ENCODE results near the gene ILDR2. TPM values are rescaled to one million over a fixed set of nuclear protein-coding genes. Genes with fewer than 3 reads are reported as not detected.

ILDR2 gene
- total RNA-seq, 2 donors from 2014 or later: 10.2 to 14.6 TPM

GRCh38 chr1:166944186-166944967 is 31.0 kb downstream of the ILDR2 start:
- DNase-seq (ENCODE audit: low spot score in 2 of 2): no peak
- peak; percentile 45 to 67 for ATAC-seq
- H3K27ac Mint-ChIP-seq: no peak overlapping the region
- no peaks in the 10 kb centered on the region for H3K36me3 Mint-ChIP-seq
- no peaks in the 10 kb centered on the region for H3K9me3 Mint-ChIP-seq

DNA sequence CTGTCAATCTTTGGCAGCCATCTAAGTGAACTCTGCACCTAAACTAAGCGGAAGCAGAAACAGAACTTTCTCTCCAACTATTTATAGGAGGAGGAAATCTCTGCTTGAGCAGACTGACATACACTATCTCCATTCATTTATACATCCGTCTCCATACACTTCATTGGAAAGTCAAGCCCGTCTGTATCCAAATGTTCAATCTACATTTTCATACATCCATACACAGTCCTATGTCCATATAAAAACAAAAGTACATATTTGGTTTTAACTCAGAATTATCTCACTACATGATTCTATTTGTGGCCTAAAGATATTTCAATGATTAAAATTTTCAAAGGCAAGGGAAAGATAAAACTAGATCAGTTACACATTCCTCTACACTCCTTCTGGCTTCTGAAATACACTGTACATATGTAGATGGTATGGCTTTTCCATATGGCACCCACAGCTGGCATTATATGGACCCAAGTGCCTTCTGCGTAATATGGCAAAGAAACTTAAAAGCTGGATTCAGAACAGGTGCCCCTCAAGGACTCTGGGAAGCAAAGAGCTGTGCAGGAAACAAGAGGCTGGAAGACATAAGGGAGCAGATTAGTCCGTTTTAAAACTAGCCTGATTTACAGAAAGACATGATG is 35.5 kb downstream of the ILDR2 start:
- no peak for DNase-seq (ENCODE audit: low spot score in 2 of 2)
- no peak overlapping the region for H3K27ac Mint-ChIP-seq
- no peaks in the 10 kb centered on the region for H3K9me3 Mint-ChIP-seq
- no peak for ATAC-seq
- H3K36me3 Mint-ChIP-seq: no peaks in the 10 kb centered on the region

DNA sequence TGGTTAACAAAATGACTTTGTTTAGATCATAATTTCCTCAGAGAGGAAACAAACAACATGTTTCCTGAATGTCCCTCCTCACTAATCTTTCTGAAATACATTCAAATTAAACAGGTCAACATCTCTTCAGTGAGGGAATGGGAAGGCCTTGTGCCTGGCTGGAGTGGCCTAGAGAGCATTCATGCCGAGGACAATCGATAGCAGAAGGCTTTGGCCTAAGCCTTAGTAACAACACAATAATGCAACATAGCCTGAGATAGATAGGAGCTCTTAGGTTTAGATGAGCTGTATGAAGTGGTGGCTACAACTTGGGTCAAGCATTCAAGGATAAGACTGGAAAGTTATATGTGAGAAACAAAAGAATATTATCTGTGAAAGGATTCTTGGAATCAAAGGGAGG is 37.4 kb downstream of the ILDR2 start:
- H3K27ac Mint-ChIP-seq: no peak overlapping the region
- no peaks in the 10 kb centered on the region for H3K36me3 Mint-ChIP-seq
- ATAC-seq (no peak), DNase-seq (ENCODE audit: low spot score in 2 of 2) (no peak)
- no peaks in the 10 kb centered on the region for H3K9me3 Mint-ChIP-seq

DNA sequence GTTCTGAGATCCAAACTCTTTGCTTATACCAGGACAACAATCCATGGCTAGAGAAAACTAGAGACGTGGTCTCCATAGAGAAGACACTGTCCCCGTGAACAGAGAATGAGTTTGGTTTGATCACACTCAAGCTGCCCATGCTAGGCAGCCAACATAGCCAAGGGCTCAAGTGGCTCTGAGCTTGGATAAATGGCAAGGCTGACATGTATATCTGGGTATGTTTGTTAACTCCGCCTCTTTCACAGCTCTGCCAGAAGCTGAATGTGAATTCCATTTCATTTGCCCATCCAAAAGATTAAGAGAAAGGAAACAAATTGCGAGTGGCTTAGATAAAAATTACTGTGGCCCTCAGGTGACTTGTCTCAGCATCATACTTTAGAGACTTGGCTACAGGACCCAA is 38.0 kb downstream of the ILDR2 start:
- H3K36me3 Mint-ChIP-seq: no peaks in the 10 kb centered on the region
- H3K9me3 Mint-ChIP-seq: no peaks in the 10 kb centered on the region
- no peak for DNase-seq (ENCODE audit: low spot score in 2 of 2)
- peak overlapping the region in 1 of 2 donors; percentile 61 for H3K27ac Mint-ChIP-seq
- ATAC-seq: no peak

DNA sequence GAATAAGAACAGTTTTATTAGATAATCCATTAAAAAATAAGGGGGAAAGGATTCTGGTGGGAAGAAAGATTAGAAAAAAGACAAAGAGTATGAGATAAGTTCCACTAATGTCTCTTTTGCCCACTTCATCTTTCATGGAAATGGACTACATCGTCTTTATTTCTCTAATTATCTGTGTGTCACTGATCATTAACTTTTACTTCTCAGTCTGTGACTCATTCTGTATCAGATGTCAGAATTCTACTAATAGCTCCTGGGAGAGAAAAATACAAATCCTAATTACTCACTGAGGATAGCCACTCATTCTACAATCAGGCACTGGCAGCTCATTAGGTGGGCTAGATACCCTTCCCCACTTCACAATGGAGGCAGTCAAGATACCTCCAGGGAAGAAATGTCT is 41.7 kb downstream of the ILDR2 start:
- ATAC-seq (no peak), DNase-seq (ENCODE audit: low spot score in 2 of 2) (no peak)
- Mint-ChIP-seq H3K36me3 (no peaks in the 10 kb centered on the region), H3K27ac (no peak overlapping the region), H3K9me3 (no peaks in the 10 kb centered on the region)

- H3K36me3 Mint-ChIP-seq: no peaks in the 10 kb centered on the region
- H3K27ac Mint-ChIP-seq: no peak overlapping the region
- no peak for DNase-seq (ENCODE audit: low spot score in 2 of 2)
- no peaks in the 10 kb centered on the region for H3K9me3 Mint-ChIP-seq
- ATAC-seq: no peak
Measured at GRCh38 chr1:166933140-166933539, 42.2 kb downstream of the ILDR2 start.

GRCh38 chr1:166929911-166930310 is 45.4 kb downstream of the ILDR2 start:
- Mint-ChIP-seq H3K27ac (no peak overlapping the region), H3K36me3 (no peaks in the 10 kb centered on the region), H3K9me3 (no peaks in the 10 kb centered on the region)
- no peak for DNase-seq (ENCODE audit: low spot score in 2 of 2)
- no peak for ATAC-seq

- ATAC-seq (no peak), DNase-seq (ENCODE audit: low spot score in 2 of 2) (no peak)
- no peaks in the 10 kb centered on the region for H3K9me3 Mint-ChIP-seq
- no peak overlapping the region for H3K27ac Mint-ChIP-seq
- H3K36me3 Mint-ChIP-seq: peaks cover 0 to 1% of the 10 kb centered on the region in 2 donors
Measured at GRCh38 chr1:166927701-166928100, 47.6 kb downstream of the ILDR2 start.

DNA sequence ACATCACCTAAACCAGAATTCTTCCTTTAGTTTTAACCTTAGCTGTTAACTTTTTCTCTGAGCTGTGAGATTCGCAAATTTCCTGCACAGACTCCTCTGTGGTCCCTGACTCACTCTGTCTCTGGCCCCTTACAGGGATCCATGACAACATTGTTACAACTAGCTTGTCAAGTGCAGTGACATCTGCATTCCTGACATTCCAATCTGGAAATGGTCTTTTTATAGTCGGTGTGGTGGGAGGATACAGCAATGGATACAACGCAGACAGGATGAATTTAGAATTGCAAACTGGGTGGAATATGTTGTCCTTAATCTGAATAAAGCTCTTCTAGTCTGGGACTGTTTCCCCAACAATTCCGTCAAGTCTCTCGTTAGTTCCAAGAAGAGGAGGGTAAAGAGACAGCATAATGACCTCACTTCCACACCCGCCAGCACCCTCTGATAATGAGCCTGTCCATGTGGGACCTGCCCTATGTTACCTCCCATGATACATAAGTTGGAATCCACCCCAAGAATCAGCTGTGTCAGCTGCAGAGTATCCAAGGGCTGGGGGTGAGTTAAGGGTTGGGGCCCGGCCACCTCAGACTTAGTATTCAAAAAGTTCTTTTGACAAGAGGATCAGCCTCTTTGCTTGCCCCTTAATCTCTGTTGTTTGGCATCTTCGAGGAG is 49.4 kb downstream of the ILDR2 start:
- H3K9me3 Mint-ChIP-seq: no peaks in the 10 kb centered on the region
- H3K27ac Mint-ChIP-seq: no peak overlapping the region
- peaks cover 0 to 11% of the 10 kb centered on the region in 2 donors for H3K36me3 Mint-ChIP-seq
- DNase-seq (ENCODE audit: low spot score in 2 of 2) (no peak), ATAC-seq (no peak)

- peaks cover 0 to 11% of the 10 kb centered on the region in 2 donors for H3K36me3 Mint-ChIP-seq
- ATAC-seq: no peak
- DNase-seq (ENCODE audit: low spot score in 2 of 2): no peak
- H3K9me3 Mint-ChIP-seq: no peaks in the 10 kb centered on the region
- no peak overlapping the region for H3K27ac Mint-ChIP-seq
Measured at GRCh38 chr1:166924823-166925541, 50.4 kb downstream of the ILDR2 start.

DNA sequence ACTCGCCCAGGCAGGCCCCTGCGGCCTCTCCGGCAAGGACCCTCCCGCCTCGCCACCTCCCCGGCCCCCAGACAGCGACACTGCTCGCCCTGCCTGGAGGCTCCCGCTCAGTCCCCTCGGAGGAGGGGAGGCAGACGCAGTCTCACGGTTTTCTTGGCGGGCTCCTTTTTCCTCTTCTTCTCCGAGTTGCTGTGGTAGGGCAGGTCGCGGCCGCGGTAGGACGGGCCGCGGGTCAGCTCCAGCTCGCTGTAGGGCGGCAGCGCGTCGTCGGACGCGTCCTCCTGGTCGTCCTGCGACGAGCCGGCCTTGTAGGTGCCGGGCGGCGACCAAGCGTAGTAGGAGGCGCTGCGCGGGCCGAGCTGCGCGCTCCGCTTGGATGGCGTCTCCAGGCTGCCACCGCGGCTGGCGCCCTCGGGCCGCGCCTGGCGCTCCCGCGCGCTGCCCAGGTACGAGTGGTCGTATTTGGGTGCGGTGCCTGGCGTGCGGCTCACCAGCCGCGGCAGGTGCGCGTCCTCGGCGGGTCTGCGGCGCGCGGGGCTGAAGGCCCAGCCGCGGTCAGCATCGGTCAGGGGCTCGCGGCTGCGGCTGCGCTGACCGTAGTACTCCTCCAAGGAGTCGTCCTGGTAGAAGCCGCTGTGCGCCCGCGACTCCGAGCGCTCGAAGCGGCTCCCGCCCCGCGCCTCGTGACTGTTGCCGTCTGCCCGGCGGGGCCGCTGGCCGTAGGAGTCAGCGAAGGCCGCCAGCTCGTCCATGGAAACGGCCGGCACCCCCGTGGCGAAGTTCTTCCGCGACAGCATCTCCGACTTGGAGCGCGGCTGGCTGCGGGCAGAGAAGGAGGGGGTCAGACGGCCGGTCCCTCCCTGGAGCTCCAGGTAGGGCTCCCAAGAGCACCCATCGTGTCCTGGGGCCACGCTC is 54.5 kb downstream of the ILDR2 start:
- DNase-seq (ENCODE audit: low spot score in 2 of 2) (no peak), ATAC-seq (peak in 1 of 2 donors; percentile 58)
- Mint-ChIP-seq H3K27ac (no peak overlapping the region), H3K9me3 (no peaks in the 10 kb centered on the region), H3K36me3 (peaks cover 0 to 11% of the 10 kb centered on the region in 2 donors)

DNA sequence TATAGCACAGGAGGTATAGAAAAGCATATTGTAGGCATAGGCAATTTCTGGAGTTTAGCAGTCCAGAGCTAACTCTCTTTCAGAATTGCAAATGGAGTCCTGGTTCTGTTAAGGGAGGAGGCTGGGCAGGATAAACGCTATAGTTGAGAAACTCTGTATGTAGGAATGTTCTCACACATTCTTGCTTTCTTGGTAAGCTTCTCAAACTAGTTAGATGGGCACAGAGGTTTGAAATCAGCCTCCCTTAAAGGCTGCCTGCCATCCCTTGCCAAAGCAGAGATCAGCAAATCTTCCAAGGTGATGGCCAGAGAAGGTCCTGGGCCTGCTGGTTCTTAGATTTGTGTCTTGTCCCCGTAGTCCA is 56.4 kb downstream of the ILDR2 start:
- Mint-ChIP-seq H3K36me3 (peaks cover 0 to 11% of the 10 kb centered on the region in 2 donors), H3K9me3 (no peaks in the 10 kb centered on the region), H3K27ac (no peak overlapping the region)
- DNase-seq (ENCODE audit: low spot score in 2 of 2) (no peak), ATAC-seq (no peak)

- no peak for DNase-seq (ENCODE audit: low spot score in 2 of 2)
- ATAC-seq: no peak
- H3K36me3 Mint-ChIP-seq: peaks cover 0 to 11% of the 10 kb centered on the region in 2 donors
- no peaks in the 10 kb centered on the region for H3K9me3 Mint-ChIP-seq
- H3K27ac Mint-ChIP-seq: no peak overlapping the region
Measured at GRCh38 chr1:166918088-166918955, 57.0 kb downstream of the ILDR2 start.

- Mint-ChIP-seq H3K9me3 (peaks cover 0 to 4% of the 10 kb centered on the region in 2 donors), H3K36me3 (no peaks in the 10 kb centered on the region), H3K27ac (no peak overlapping the region)
- no peak for ATAC-seq
- no peak for DNase-seq (ENCODE audit: low spot score in 2 of 2)
Measured at GRCh38 chr1:166915941-166916340, 59.4 kb downstream of the ILDR2 start.

DNA sequence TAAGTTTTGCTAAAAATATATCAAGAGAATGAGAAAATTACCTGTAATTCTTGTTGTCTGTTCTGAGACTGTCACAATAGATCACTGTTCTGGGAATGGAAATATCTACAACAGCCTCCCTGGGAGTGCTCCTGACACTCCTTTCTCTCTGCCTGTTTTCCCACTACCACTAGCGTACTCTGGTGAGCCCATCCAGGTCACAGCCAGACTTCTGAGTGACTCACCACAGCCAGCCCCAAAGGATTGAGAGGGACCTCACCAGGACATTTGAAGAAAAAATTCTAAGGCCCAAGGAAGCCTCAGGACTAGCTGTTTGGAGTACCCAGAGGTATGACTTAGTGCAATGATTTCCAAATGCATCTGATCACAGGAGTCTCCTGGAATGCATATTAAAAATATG is 60.3 kb downstream of the ILDR2 start:
- no peak for ATAC-seq
- Mint-ChIP-seq H3K9me3 (peaks cover 0 to 5% of the 10 kb centered on the region in 2 donors), H3K36me3 (no peaks in the 10 kb centered on the region), H3K27ac (no peak overlapping the region)
- DNase-seq (ENCODE audit: low spot score in 2 of 2): no peak
